Gastroesophageal sphincter (tissue), 3 donors: ENCODE measurements around the gene CCDC124.

ENCODE experiments used
- CTCF ChIP-seq, 4 experiments: fragments of 200-600 bp in 2 of 4; fragments of 450-650 bp in 2 of 4; sonication (generic) in 1 of 4; IDR thresholded peaks; one replicate each; pipeline ENCODE4 v1.5.1; 2017 to 2019; ENCODE audit warnings: antibody characterized with exemption in 4 of 4, mild to moderate bottlenecking in 2 of 4, moderate library complexity in 2 of 4
- POLR2A ChIP-seq, 2 donors: fragments of 450-650 bp; IDR thresholded peaks; one replicate each; pipeline ENCODE4 v1.6.1; 2017; ENCODE audit warnings: antibody characterized with exemption in 2 of 2, mild to moderate bottlenecking in 2 of 2, moderate library complexity in 1 of 2

- TF ChIP-seq CTCF (IDR thresholded peaks at IDR 0.05) (no peak), POLR2A (IDR thresholded peaks at IDR 0.05) (no peak)
These were observed 44.7 kb downstream of the CCDC124 start for GRCh38 chr19:17977488-17977887.
